ENCODE results near the gene SUV39H1.

The SUV39H1 gene

GRCh38 chrX:48714573-48714972, 18.0 kb downstream of the SUV39H1 start:
- no peak for DNase-seq (ENCODE audit: low spot score)

GRCh38 chrX:48715072-48715471, 18.5 kb downstream of the SUV39H1 start:
- no peak for DNase-seq (ENCODE audit: low spot score)

DNA sequence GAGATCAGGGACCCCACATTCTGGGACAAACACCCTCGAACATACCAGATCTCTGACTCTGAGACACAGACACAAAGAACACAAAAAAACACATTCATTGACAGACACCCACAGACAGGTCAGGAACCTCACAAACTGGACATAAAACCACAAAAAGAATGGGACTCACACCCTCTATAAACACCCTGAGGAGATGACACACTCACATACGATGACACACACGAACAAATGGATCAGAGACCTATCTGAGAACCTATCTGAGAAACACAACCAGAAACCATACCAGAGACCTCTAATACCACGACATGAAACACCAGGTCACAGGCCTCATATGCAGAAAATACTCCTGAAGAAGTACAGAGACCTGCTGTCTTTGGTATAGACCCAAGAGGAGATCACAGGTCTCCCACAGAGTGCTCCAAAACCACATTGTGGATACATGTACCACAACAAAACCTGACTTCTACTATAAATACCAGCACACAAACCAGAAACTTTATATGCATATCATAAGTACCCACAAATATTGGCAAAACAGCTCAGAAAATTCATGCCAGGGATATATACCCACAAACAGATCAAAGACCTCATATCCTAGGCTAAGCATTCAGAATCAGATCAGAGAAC, 19.5 kb downstream of the SUV39H1 start:
- no peak for DNase-seq (ENCODE audit: low spot score)

GRCh38 chrX:48719958-48720357, 23.4 kb downstream of the SUV39H1 start:
- no peak for DNase-seq (ENCODE audit: low spot score)

GRCh38 chrX:48720577-48721250, 24.2 kb downstream of the SUV39H1 start:
- no peak for DNase-seq (ENCODE audit: low spot score)

DNA sequence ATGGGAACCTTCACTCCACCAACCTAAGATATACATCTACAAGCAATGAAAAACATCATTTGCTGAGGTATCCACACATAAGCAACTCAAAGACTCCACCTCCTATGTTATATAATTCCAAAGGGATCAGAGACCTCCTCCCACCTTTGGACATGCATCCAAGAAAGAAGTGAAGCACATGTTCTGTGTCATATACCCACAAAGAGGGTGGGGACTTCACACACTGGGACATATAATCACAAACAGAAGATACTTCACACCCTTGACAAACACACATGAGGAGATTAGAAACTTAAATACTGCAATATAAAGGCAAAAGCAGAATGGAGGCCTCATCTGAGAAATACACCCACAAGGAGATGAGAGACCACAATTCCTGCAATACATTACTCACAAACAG, 25.4 kb downstream of the SUV39H1 start:
- no peak for DNase-seq (ENCODE audit: low spot score)

DNA sequence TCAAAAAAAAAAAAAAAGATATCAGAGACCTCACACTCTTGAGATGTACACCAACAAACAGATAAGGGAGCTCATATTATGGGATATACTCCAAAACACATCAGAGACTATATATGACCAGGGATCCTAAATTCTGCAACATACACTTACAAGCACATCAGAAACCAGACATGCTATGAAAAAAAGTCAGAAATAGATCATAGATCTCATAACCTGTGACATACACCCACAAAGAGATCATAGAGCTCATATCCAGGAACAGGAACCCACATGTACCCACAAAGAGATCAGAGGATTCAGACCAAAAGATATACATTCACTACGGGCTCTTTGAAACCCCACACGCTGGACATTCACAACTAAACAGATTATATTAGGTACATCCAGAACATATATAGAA, 30.1 kb downstream of the SUV39H1 start:
- no peak for DNase-seq (ENCODE audit: low spot score)

GRCh38 chrX:48728653-48729052, 32.1 kb downstream of the SUV39H1 start:
- DNase-seq (ENCODE audit: low spot score): no peak

GRCh38 chrX:48736303-48736702, 39.8 kb downstream of the SUV39H1 start:
- no peak for DNase-seq (ENCODE audit: low spot score)

DNA sequence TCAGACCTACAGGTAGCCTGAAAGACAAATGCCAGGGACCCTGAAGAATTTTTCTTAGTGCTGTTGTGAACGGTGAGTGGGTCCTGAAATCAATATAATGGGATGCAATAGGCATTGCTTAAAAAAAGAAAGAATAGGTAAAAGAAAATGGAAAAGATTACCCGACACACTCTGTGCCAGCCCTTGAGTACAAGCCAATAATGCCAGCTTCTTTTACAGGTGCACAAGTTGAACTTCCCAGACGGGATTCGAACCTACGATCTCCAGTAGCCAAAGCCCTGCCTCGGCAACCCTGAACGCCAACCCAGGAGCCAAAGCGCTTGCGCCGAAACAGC, 40.3 kb downstream of the SUV39H1 start:
- no peak for DNase-seq (ENCODE audit: low spot score)

GRCh38 chrX:48737213-48737938, 40.8 kb downstream of the SUV39H1 start:
- peak; percentile 91 for DNase-seq (ENCODE audit: low spot score)

- no peak for DNase-seq (ENCODE audit: low spot score)
Observed at GRCh38 chrX:48737940-48738339, 41.4 kb downstream of the SUV39H1 start.

DNA sequence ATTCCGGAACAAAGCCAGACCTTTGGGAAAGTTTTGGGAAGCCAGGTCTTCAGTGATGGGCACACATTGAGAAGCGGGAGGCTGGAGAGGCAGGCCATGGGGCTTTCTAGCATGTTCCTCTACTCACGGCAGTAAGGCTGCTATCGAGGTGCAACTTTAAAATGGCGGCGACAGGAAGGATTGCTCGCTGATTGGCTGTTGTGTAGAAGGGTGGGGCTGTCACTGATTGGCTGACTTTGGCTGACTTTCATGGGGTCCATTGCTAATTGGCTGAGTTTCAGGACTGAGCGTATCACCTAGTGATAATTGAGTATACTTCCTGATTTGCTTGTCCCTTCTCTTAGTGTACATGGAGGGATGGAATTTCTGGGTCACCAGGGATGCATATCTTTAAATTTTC, 45.3 kb downstream of the SUV39H1 start:
- no peak for DNase-seq (ENCODE audit: low spot score)

DNA sequence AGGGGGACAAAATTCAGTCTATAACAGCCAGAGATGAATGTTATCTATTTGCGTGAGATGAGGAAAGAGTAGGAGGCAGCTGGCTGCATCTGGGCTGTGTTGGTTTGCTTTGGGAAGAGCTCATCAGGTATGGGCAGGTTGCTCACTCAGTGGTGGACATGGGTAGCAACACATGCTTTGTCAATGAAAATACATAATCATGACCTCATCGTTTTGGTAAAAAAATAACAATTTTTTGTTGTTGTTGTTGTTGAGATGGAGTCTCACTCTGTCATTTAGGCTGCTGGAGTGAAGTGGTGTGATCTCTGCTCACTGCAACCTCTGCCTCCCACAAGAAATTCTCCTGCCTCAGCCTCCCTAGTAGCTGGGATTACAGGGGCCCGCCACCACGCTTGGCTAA, 48.7 kb downstream of the SUV39H1 start:
- DNase-seq (ENCODE audit: low spot score): no peak

DNA sequence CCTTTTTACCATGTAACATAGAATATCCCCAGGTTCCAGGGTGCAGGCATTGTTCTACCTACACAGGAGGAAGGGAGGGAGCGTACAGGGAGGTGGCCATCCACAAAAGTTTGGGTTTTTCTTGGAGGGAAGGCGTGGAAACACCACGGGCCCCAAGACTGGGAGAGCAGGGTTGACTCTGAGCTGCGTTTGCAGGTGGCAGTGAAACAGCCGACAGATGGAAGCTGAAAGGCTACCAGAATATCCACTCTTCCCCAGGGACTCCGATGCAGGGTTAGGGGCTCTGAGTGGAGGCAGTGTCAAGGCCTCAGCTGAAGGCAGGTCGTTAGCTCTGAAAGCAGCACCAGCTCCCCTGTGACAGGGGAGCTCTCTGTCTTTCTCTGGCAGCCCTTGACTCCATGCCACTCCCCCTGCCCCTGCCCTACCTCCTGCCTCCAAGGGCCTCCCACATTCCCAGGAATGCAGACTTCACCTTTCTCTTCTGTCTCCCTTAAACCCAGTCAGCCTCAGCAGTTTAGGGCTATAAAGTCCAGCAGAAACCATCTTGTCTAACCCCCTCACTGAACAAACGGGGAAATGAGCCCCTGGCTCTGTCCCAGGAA, 51.0 kb downstream of the SUV39H1 start:
- DNase-seq (ENCODE audit: low spot score): no peak

DNA sequence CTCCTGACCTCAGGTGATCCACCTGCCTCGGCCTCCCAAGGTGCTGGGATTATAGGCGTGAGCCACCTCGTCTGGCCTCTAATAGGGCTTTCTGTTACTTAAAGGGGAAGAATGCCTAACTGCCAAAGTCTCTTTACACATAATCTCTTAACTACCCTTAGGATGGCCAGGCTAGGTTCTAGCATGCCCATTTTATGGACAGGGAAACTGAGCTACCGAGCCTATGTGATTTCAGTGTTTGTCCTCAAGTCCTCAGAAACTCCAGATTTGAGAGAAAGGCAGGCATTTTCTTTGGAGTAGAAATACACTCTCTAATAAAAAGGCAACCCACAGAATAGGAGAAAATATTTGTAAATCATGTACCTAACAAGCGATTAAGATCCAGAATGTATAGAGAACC, 52.6 kb downstream of the SUV39H1 start:
- DNase-seq (ENCODE audit: low spot score): no peak

GRCh38 chrX:48751343-48751742, 54.8 kb downstream of the SUV39H1 start:
- no peak for DNase-seq (ENCODE audit: low spot score)

DNA sequence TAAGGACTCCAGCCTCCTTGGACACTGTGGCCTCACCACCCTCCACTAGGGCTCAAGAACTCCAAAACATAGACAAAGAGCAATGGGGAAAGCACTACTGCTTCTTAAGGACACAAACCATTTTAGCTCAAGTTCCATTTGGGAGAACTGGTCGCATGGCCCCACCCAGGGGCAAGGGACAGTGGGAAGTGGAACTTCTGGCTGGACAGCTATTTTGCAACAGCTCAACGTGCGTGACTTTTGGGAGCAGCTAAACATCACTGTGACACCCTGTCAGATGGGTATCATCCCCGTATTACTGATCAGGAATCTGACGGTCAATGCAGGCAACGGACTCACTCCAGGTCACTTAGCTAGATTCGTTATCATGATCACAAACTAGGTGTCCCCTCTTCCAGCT, 56.0 kb downstream of the SUV39H1 start:
- no peak for DNase-seq (ENCODE audit: low spot score)

DNA sequence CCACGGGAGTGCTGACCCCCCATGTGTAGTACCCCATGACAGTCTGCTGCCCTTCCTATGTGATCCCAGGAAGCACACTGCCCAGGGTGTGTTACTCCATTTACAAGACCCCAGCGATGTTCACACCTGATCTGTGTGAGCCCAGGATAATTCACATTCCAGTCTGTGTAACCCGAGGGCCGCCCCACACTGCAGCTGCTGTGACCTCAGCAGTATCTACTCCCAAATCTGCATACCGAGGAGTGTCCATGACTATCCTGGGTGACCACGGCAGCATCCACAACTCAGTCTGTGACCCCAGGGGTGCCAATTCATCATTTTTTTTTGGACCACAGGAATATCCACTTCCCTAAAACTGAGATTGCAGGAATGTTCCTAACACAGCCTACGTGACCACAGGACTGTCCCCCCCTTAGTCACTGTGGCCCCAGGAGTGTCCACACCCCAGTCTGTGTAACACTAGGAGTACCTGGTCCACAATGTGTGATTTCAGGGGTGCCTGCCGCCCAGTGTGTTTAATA, 57.2 kb downstream of the SUV39H1 start:
- no peak for DNase-seq (ENCODE audit: low spot score)

GRCh38 chrX:48754238-48754637, 57.7 kb downstream of the SUV39H1 start:
- DNase-seq (ENCODE audit: low spot score): no peak

Data from LoVo (cell line).